Coronary artery (tissue), 2 donors: ENCODE measurements around the gene ZSWIM5.
"Not testable (repeated sequence)": the region's sequence is repeated elsewhere in the genome, so short reads cannot be mapped to it uniquely, and the experiment has no call there.

Experiments used
- DNase-seq: peaks from one replicate; pipeline ENCODE4 v3.0.0-alpha.2; 2017; ENCODE audit warnings: low spot score
- H3K27ac ChIP-seq, 2 donors: fragments of 200-600 bp; sonication (generic); one replicate each; pipeline ENCODE4 v1.5.1; 2016 to 2019
- H3K4me3 ChIP-seq: fragments of 200-600 bp; sonication (generic); 2 replicates; pipeline ENCODE4 v1.5.1; 2016; ENCODE audit warnings: mild to moderate bottlenecking, moderate library complexity
- CTCF ChIP-seq: fragments of 200-600 bp; sonication (generic); IDR thresholded peaks from one replicate; pipeline ENCODE4 v1.5.1; 2019; ENCODE audit warnings: antibody characterized with exemption

ZSWIM5 gene

GRCh38 chr1:45238846-45239245 is 32.4 kb upstream of the ZSWIM5 start:
- no peak for TF ChIP-seq CTCF
- Histone ChIP-seq H3K4me3 (no peak overlapping the region), H3K27ac (no peak overlapping the region)
- DNase-seq: no peak

- no peak overlapping the region for H3K27ac ChIP-seq
- H3K4me3 ChIP-seq: no peak overlapping the region
- no peak for TF ChIP-seq CTCF
- DNase-seq: no peak
Observed at GRCh38 chr1:45236136-45236535, 29.7 kb upstream of the ZSWIM5 start.

GRCh38 chr1:45230537-45230936 is 24.1 kb upstream of the ZSWIM5 start:
- no peak for TF ChIP-seq CTCF
- Histone ChIP-seq H3K27ac (no peak overlapping the region), H3K4me3 (no peak overlapping the region)
- no peak for DNase-seq

GRCh38 chr1:45225598-45225997 is 19.2 kb upstream of the ZSWIM5 start:
- TF ChIP-seq CTCF: no peak
- H3K4me3 ChIP-seq: no peak overlapping the region
- H3K27ac ChIP-seq: no peak overlapping the region
- DNase-seq: no peak

- not testable (repeated sequence) for DNase-seq
Observed at GRCh38 chr1:45223710-45224109, 17.3 kb upstream of the ZSWIM5 start.

GRCh38 chr1:45221716-45222115 is 15.3 kb upstream of the ZSWIM5 start:
- no peak for DNase-seq
- Histone ChIP-seq H3K4me3 (no peak overlapping the region), H3K27ac (no peak overlapping the region)
- no peak for TF ChIP-seq CTCF

More at GRCh38 chr1:45223710-45224109, 17.3 kb upstream of the ZSWIM5 start:
- H3K27ac ChIP-seq, H3K4me3 ChIP-seq: not testable (repeated sequence)

GRCh38 chr1:45216861-45217260 is 10.5 kb upstream of the ZSWIM5 start:
- H3K27ac ChIP-seq: no peak overlapping the region

More at GRCh38 chr1:45216861-45217260, 10.5 kb upstream of the ZSWIM5 start:
- no peak overlapping the region for H3K4me3 ChIP-seq
- no peak for TF ChIP-seq CTCF
- no peak for DNase-seq
